ENCODE measurements around the gene FOXP4. TPM values are rescaled to one million over a fixed set of nuclear protein-coding genes. Genes with fewer than 3 reads are reported as not detected.

Gene FOXP4
- total RNA-seq, 1 donor from 2014 or later, result 41.9 TPM

GRCh38 chr6:41634657-41635056 is 88.5 kb downstream of the FOXP4 start:
- Histone ChIP-seq H3K4me1 (ENCODE audit: insufficient read depth, low read length) (peaks cover 30% of the 10 kb centered on the region), H3K4me3 (ENCODE audit: insufficient read depth, low read depth, low read length) (no peak overlapping the region), H3K4me2 (ENCODE audit: low read length) (peak overlapping the region; percentile 66), H3K79me2 (ENCODE audit: insufficient read depth, low read length) (peaks cover 16% of the 10 kb centered on the region), H4K20me1 (ENCODE audit: insufficient read depth, low read length) (peaks cover 8% of the 10 kb centered on the region), H3K27me3 (ENCODE audit: insufficient read depth, low read length) (peaks cover 4% of the 10 kb centered on the region), H2AFZ (ENCODE audit: low read depth, low read length) (no peak overlapping the region), H3K36me3 (ENCODE audit: insufficient read depth, low read length) (no peaks in the 10 kb centered on the region), H3K27ac (ENCODE audit: low read depth, low read length) (no peak overlapping the region), H3K9me3 (ENCODE audit: insufficient read depth, low read depth, low read length) (no peaks in the 10 kb centered on the region), H3K9ac (ENCODE audit: low read length) (no peak overlapping the region)
- DNase-seq (ENCODE audit: low read depth) (peak; percentile 65), FAIRE-seq (no peak)
- Mint-ChIP-seq H3K27me3 (ENCODE audit: low read depth, unreplicated experiment) (peaks cover 15% of the 10 kb centered on the region), H3K9me3 (ENCODE audit: unreplicated experiment) (no peaks in the 10 kb centered on the region), H3K4me3 (ENCODE audit: unreplicated experiment) (no peak overlapping the region), H3K4me1 (ENCODE audit: low read depth, unreplicated experiment) (peaks cover 28% of the 10 kb centered on the region), H3K36me3 (ENCODE audit: low read depth, unreplicated experiment) (peaks cover 3% of the 10 kb centered on the region), H3K27ac (ENCODE audit: unreplicated experiment) (peak overlapping the region; percentile 73)
- TF ChIP-seq CTCF (IDR thresholded peaks at IDR 0.05; ENCODE audit: insufficient read depth, low read depth, low read length), result no peak
- no peak for TF ChIP-seq EZH2 (IDR thresholded peaks at IDR 0.05; ENCODE audit: insufficient read depth, low read length)

DNA sequence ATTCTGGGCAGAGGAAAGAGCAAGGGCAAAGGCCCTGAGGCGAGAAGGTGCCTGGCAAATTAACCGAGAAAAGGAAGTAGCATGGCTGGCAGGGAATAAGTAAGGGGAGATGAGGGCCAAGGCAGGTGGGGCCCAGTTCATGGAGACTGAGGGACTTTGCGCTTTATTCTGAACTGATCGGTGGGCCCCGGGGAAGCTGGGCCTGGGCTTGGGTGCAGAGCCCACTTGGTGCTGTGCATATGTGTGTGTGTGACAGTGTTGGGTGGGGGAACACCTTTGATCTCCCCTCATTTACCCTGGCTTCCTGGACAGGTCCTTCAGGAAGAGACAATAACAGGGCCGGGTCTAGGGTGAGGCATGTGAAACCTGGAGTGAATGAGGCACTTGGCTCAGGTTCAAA is 89.2 kb downstream of the FOXP4 start:
- FAIRE-seq (no peak), DNase-seq (ENCODE audit: low read depth) (no peak)
- H3K9ac ChIP-seq (ENCODE audit: low read length), result no peak overlapping the region
- no peak overlapping the region for H3K4me3 ChIP-seq (ENCODE audit: insufficient read depth, low read depth, low read length)
- peak overlapping the region; percentile 73 for H3K27ac Mint-ChIP-seq (ENCODE audit: unreplicated experiment)
- H3K4me1 Mint-ChIP-seq (ENCODE audit: low read depth, unreplicated experiment), result peaks cover 35% of the 10 kb centered on the region
- H3K4me2 ChIP-seq (ENCODE audit: low read length), result peak overlapping the region; percentile 66
- H3K79me2 ChIP-seq (ENCODE audit: insufficient read depth, low read length), result peaks cover 20% of the 10 kb centered on the region
- H3K27me3 Mint-ChIP-seq (ENCODE audit: low read depth, unreplicated experiment), result peaks cover 11% of the 10 kb centered on the region
- no peak overlapping the region for H2AFZ ChIP-seq (ENCODE audit: low read depth, low read length)
- no peaks in the 10 kb centered on the region for H3K9me3 ChIP-seq (ENCODE audit: insufficient read depth, low read depth, low read length)
- H4K20me1 ChIP-seq (ENCODE audit: insufficient read depth, low read length), result peaks cover 15% of the 10 kb centered on the region
- no peaks in the 10 kb centered on the region for H3K9me3 Mint-ChIP-seq (ENCODE audit: unreplicated experiment)
- peaks cover 4% of the 10 kb centered on the region for H3K27me3 ChIP-seq (ENCODE audit: insufficient read depth, low read length)
- H3K4me1 ChIP-seq (ENCODE audit: insufficient read depth, low read length), result peaks cover 37% of the 10 kb centered on the region
- TF ChIP-seq EZH2 (IDR thresholded peaks at IDR 0.05; ENCODE audit: insufficient read depth, low read length), result no peak
- no peak for TF ChIP-seq CTCF (IDR thresholded peaks at IDR 0.05; ENCODE audit: insufficient read depth, low read depth, low read length)
- peak overlapping the region; percentile 66 for H3K4me3 Mint-ChIP-seq (ENCODE audit: unreplicated experiment)
- H3K36me3 ChIP-seq (ENCODE audit: insufficient read depth, low read length), result no peaks in the 10 kb centered on the region
- H3K27ac ChIP-seq (ENCODE audit: low read depth, low read length), result no peak overlapping the region
- H3K36me3 Mint-ChIP-seq (ENCODE audit: low read depth, unreplicated experiment), result peaks cover 4% of the 10 kb centered on the region

GRCh38 chr6:41636833-41637193 is 90.6 kb downstream of the FOXP4 start:
- H3K27me3 ChIP-seq (ENCODE audit: insufficient read depth, low read length), result peaks cover 4% of the 10 kb centered on the region
- FAIRE-seq, result no peak
- H4K20me1 ChIP-seq (ENCODE audit: insufficient read depth, low read length), result peaks cover 30% of the 10 kb centered on the region
- H3K9ac ChIP-seq (ENCODE audit: low read length), result peak overlapping the region; percentile 71
- peaks cover 27% of the 10 kb centered on the region for H3K79me2 ChIP-seq (ENCODE audit: insufficient read depth, low read length)
- peaks cover 1% of the 10 kb centered on the region for H3K27me3 Mint-ChIP-seq (ENCODE audit: low read depth, unreplicated experiment)
- no peak overlapping the region for H3K27ac ChIP-seq (ENCODE audit: low read depth, low read length)
- peak overlapping the region; percentile 85 for H3K4me3 Mint-ChIP-seq (ENCODE audit: unreplicated experiment)
- peak overlapping the region; percentile 63 for H3K27ac Mint-ChIP-seq (ENCODE audit: unreplicated experiment)
- peak overlapping the region; percentile 98 for H3K4me2 ChIP-seq (ENCODE audit: low read length)
- H3K36me3 Mint-ChIP-seq (ENCODE audit: low read depth, unreplicated experiment), result peaks cover 13% of the 10 kb centered on the region
- H3K36me3 ChIP-seq (ENCODE audit: insufficient read depth, low read length), result no peaks in the 10 kb centered on the region
- peaks cover 44% of the 10 kb centered on the region for H3K4me1 Mint-ChIP-seq (ENCODE audit: low read depth, unreplicated experiment)
- H2AFZ ChIP-seq (ENCODE audit: low read depth, low read length), result peak overlapping the region; percentile 79
- TF ChIP-seq CTCF (IDR thresholded peaks at IDR 0.05; ENCODE audit: insufficient read depth, low read depth, low read length) (no peak), EZH2 (IDR thresholded peaks at IDR 0.05; ENCODE audit: insufficient read depth, low read length) (no peak)
- no peaks in the 10 kb centered on the region for H3K9me3 Mint-ChIP-seq (ENCODE audit: unreplicated experiment)
- H3K9me3 ChIP-seq (ENCODE audit: insufficient read depth, low read depth, low read length), result no peaks in the 10 kb centered on the region
- DNase-seq (ENCODE audit: low read depth), result no peak
- H3K4me1 ChIP-seq (ENCODE audit: insufficient read depth, low read length), result peaks cover 38% of the 10 kb centered on the region
- H3K4me3 ChIP-seq (ENCODE audit: insufficient read depth, low read depth, low read length), result peak overlapping the region; percentile 71

All from astrocyte (in vitro differentiated cells and primary cell).